Activated CD4-positive, alpha-beta memory T cell treated with anti-CD3 and anti-CD28 coated beads, Interleukin-2, amount 10 ng/mL, durations not matched to agents 7 days and 5 days (primary cell): Measurements from ENCODE around the gene CCSER1. TPM values are rescaled to one million over a fixed set of nuclear protein-coding genes. Genes with fewer than 3 reads are reported as not detected.
A peak's percentile ranks its signal among the peaks of the same experiment; 100 is the strongest.

Source experiments
- CTCF ChIA-PET: fragments of 350-600 bp; sonication (Branson Sonifier 250); formaldehyde crosslinking; loops from one replicate; lab custom pipeline; 2021; ENCODE audit warnings: antibody characterized with exemption, inconsistent platforms; lab: Charles Lee
- POLR2A ChIA-PET: fragments of 350-600 bp; sonication (Branson Sonifier 250); formaldehyde crosslinking; loops from one replicate; lab custom pipeline; 2021; ENCODE audit warnings: antibody characterized with exemption; lab: Charles Lee
- DNase-seq: peaks from one replicate; pipeline ENCODE4 v3.0.0-alpha.2; 2020
- H3K27ac Mint-ChIP-seq: one replicate; pipeline ENCODE4 v1.8.0; 2021; ENCODE audit warnings: mild to moderate bottlenecking, mixed read lengths
- H3K27me3 Mint-ChIP-seq: one replicate; pipeline ENCODE4 v1.8.0; 2021; ENCODE audit warnings: mixed read lengths
- H3K36me3 Mint-ChIP-seq: one replicate; pipeline ENCODE4 v1.8.0; 2021; ENCODE audit warnings: low read depth, mixed read lengths
- H3K4me1 Mint-ChIP-seq: one replicate; pipeline ENCODE4 v1.8.0; 2021; ENCODE audit warnings: mixed read lengths
- H3K4me3 Mint-ChIP-seq: one replicate; pipeline ENCODE4 v1.8.0; 2021; ENCODE audit warnings: mild to moderate bottlenecking, mixed read lengths
- H3K9me3 Mint-ChIP-seq: one replicate; pipeline ENCODE4 v1.8.0; 2021; ENCODE audit warnings: mixed read lengths
- total RNA-seq, 2 experiments: library from RNA; stranded (reverse); gene quantifications; one replicate each; pipeline ENCODE4 v1.2.3, GENCODE V29; 2021

CCSER1 gene
- total RNA-seq, 2 experiments from 2014 or later = 0.50 to 0.73 TPM

- H3K27me3 Mint-ChIP-seq = peaks cover 5% of the 10 kb centered on the region
- ChIA-PET POLR2A (interaction anchor here (0.5 kb wide), 1 partner anchor 24 kb away, joined by 4 read pairs; no protein-coding TSS in a partner anchor), CTCF (no interaction called here)
- H3K9me3 Mint-ChIP-seq = no peaks in the 10 kb centered on the region
- no peak overlapping the region for H3K27ac Mint-ChIP-seq
- no peaks in the 10 kb centered on the region for H3K36me3 Mint-ChIP-seq
- H3K4me1 Mint-ChIP-seq = no peaks in the 10 kb centered on the region
- no peak overlapping the region for H3K4me3 Mint-ChIP-seq
- DNase-seq = no peak
Observed at GRCh38 chr4:90113881-90114457, 13.2 kb upstream of the CCSER1 start.

- Mint-ChIP-seq H3K27ac (no peak overlapping the region), H3K4me1 (no peaks in the 10 kb centered on the region), H3K9me3 (no peaks in the 10 kb centered on the region), H3K27me3 (peaks cover 8% of the 10 kb centered on the region), H3K4me3 (no peak overlapping the region), H3K36me3 (no peaks in the 10 kb centered on the region)
- ChIA-PET POLR2A (no interaction called here), CTCF (no interaction called here)
- no peak for DNase-seq
Observed at GRCh38 chr4:90118527-90119195, 8.5 kb upstream of the CCSER1 start.

- CTCF ChIA-PET = no interaction called here
- Mint-ChIP-seq H3K4me1 (no peaks in the 10 kb centered on the region), H3K4me3 (no peak overlapping the region), H3K36me3 (no peaks in the 10 kb centered on the region), H3K27ac (no peak overlapping the region), H3K9me3 (no peaks in the 10 kb centered on the region), H3K27me3 (peaks cover 17% of the 10 kb centered on the region)
- POLR2A ChIA-PET = no interaction called here
- no peak for DNase-seq
Observed at GRCh38 chr4:90120037-90120436, 7.2 kb upstream of the CCSER1 start.

GRCh38 chr4:90120815-90121214 is 6.4 kb upstream of the CCSER1 start:
- ChIA-PET POLR2A (no interaction called here), CTCF (no interaction called here)
- Mint-ChIP-seq H3K27me3 (peaks cover 22% of the 10 kb centered on the region), H3K4me1 (no peaks in the 10 kb centered on the region), H3K4me3 (no peak overlapping the region), H3K9me3 (no peaks in the 10 kb centered on the region), H3K36me3 (no peaks in the 10 kb centered on the region), H3K27ac (no peak overlapping the region)
- DNase-seq = no peak

- H3K27me3 Mint-ChIP-seq = peaks cover 32% of the 10 kb centered on the region
- ChIA-PET CTCF (no interaction called here), POLR2A (no interaction called here)
- H3K9me3 Mint-ChIP-seq = no peaks in the 10 kb centered on the region
- no peak overlapping the region for H3K4me3 Mint-ChIP-seq
- peaks cover 3% of the 10 kb centered on the region for H3K4me1 Mint-ChIP-seq
- no peaks in the 10 kb centered on the region for H3K36me3 Mint-ChIP-seq
- H3K27ac Mint-ChIP-seq = no peak overlapping the region
- no peak for DNase-seq
Observed at GRCh38 chr4:90121676-90122354, 5.4 kb upstream of the CCSER1 start.

GRCh38 chr4:90122355-90122748 is 4.8 kb upstream of the CCSER1 start:
- H3K36me3 Mint-ChIP-seq = no peaks in the 10 kb centered on the region
- no peaks in the 10 kb centered on the region for H3K9me3 Mint-ChIP-seq
- no peak overlapping the region for H3K4me3 Mint-ChIP-seq
- H3K4me1 Mint-ChIP-seq = peaks cover 6% of the 10 kb centered on the region
- peaks cover 36% of the 10 kb centered on the region for H3K27me3 Mint-ChIP-seq
- H3K27ac Mint-ChIP-seq = no peak overlapping the region
- POLR2A ChIA-PET = no interaction called here
- CTCF ChIA-PET = no interaction called here
- DNase-seq = no peak

GRCh38 chr4:90124276-90124675 is 2.9 kb upstream of the CCSER1 start:
- no peak overlapping the region for H3K27ac Mint-ChIP-seq
- ChIA-PET CTCF (no interaction called here), POLR2A (no interaction called here)
- H3K4me3 Mint-ChIP-seq = no peak overlapping the region
- H3K36me3 Mint-ChIP-seq = no peaks in the 10 kb centered on the region
- no peak for DNase-seq
- H3K27me3 Mint-ChIP-seq = peaks cover 49% of the 10 kb centered on the region
- no peaks in the 10 kb centered on the region for H3K9me3 Mint-ChIP-seq
- peaks cover 17% of the 10 kb centered on the region for H3K4me1 Mint-ChIP-seq

- Mint-ChIP-seq H3K27ac (no peak overlapping the region), H3K4me1 (peaks cover 17% of the 10 kb centered on the region), H3K4me3 (peak overlapping the region; percentile 71), H3K9me3 (no peaks in the 10 kb centered on the region), H3K27me3 (peaks cover 55% of the 10 kb centered on the region), H3K36me3 (no peaks in the 10 kb centered on the region)
- ChIA-PET POLR2A (no interaction called here), CTCF (no interaction called here)
- no peak for DNase-seq
Observed at GRCh38 chr4:90126805-90127204, 389 bp upstream of the CCSER1 start.

GRCh38 chr4:90127706-90128345 is 632 bp downstream of the CCSER1 start:
- no peaks in the 10 kb centered on the region for H3K9me3 Mint-ChIP-seq
- ChIA-PET POLR2A (no interaction called here), CTCF (no interaction called here)
- H3K27ac Mint-ChIP-seq = no peak overlapping the region
- peaks cover 54% of the 10 kb centered on the region for H3K27me3 Mint-ChIP-seq
- H3K4me3 Mint-ChIP-seq = peak overlapping the region; percentile 71
- H3K4me1 Mint-ChIP-seq = peaks cover 17% of the 10 kb centered on the region
- peak; percentile 16 for DNase-seq
- no peaks in the 10 kb centered on the region for H3K36me3 Mint-ChIP-seq

GRCh38 chr4:90128961-90129495 is 1.8 kb downstream of the CCSER1 start:
- DNase-seq = no peak
- ChIA-PET POLR2A (no interaction called here), CTCF (no interaction called here)
- H3K27ac Mint-ChIP-seq = no peak overlapping the region
- H3K36me3 Mint-ChIP-seq = no peaks in the 10 kb centered on the region
- peaks cover 49% of the 10 kb centered on the region for H3K27me3 Mint-ChIP-seq
- peak overlapping the region; percentile 68 for H3K4me3 Mint-ChIP-seq
- H3K4me1 Mint-ChIP-seq = peaks cover 17% of the 10 kb centered on the region
- no peaks in the 10 kb centered on the region for H3K9me3 Mint-ChIP-seq

- Mint-ChIP-seq H3K36me3 (no peaks in the 10 kb centered on the region), H3K4me1 (peaks cover 17% of the 10 kb centered on the region), H3K27me3 (peaks cover 44% of the 10 kb centered on the region), H3K4me3 (no peak overlapping the region), H3K9me3 (no peaks in the 10 kb centered on the region), H3K27ac (no peak overlapping the region)
- ChIA-PET POLR2A (no interaction called here), CTCF (no interaction called here)
- DNase-seq = no peak
Observed at GRCh38 chr4:90130076-90130475, 2.9 kb downstream of the CCSER1 start.

GRCh38 chr4:90137555-90137954 is 10.4 kb downstream of the CCSER1 start:
- H3K27ac Mint-ChIP-seq = no peak overlapping the region
- no peak overlapping the region for H3K4me3 Mint-ChIP-seq
- H3K4me1 Mint-ChIP-seq = no peaks in the 10 kb centered on the region
- DNase-seq = no peak
- POLR2A ChIA-PET = no interaction called here
- H3K9me3 Mint-ChIP-seq = no peaks in the 10 kb centered on the region
- CTCF ChIA-PET = no interaction called here
- no peaks in the 10 kb centered on the region for H3K36me3 Mint-ChIP-seq
- H3K27me3 Mint-ChIP-seq = peaks cover 4% of the 10 kb centered on the region

- no peak overlapping the region for H3K27ac Mint-ChIP-seq
- H3K36me3 Mint-ChIP-seq = no peaks in the 10 kb centered on the region
- no peaks in the 10 kb centered on the region for H3K9me3 Mint-ChIP-seq
- no peak overlapping the region for H3K4me3 Mint-ChIP-seq
- no peaks in the 10 kb centered on the region for H3K4me1 Mint-ChIP-seq
- ChIA-PET CTCF (interaction anchor here (0.7 kb wide), 1 partner anchor 42 kb away, joined by 3 read pairs; no protein-coding TSS in a partner anchor), POLR2A (no interaction called here)
- no peaks in the 10 kb centered on the region for H3K27me3 Mint-ChIP-seq
- DNase-seq = no peak
Observed at GRCh38 chr4:90142081-90142480, 14.9 kb downstream of the CCSER1 start.
